H1 (cell line): ENCODE measurements around the gene LBH. TPM values are rescaled to one million over a fixed set of nuclear protein-coding genes. Genes with fewer than 3 reads are reported as not detected.

ENCODE experiments used
- CTCF ChIA-PET: fragments of 300-600 bp; sonication (Branson Sonifier 250); formaldehyde crosslinking; loops from one replicate; lab custom pipeline; 2021; ENCODE audit not compliant: partially characterized antibody; lab: Charles Lee
- POLR2A ChIA-PET: fragments of 300-600 bp; sonication (Branson Sonifier 250); formaldehyde crosslinking; loops from one replicate; lab custom pipeline; 2021; ENCODE audit warnings: inconsistent platforms; ENCODE audit not compliant: partially characterized antibody; lab: Charles Lee
- DNase-seq, 2 experiments: peaks; one replicate each; pipeline versions ENCODE4 v3.0.0 to v3.0.0-alpha.2; 2010 to 2022; ENCODE audit warnings: low spot score in 2 of 2, low read depth in 1 of 2, mixed read lengths in 1 of 2
- FAIRE-seq: peaks from 2 replicates; lab custom pipeline; 2011; peaks lifted over from hg19 to GRCh38; lab: Jason Lieb, UNC
- H2AFZ ChIP-seq: 2 replicates; pipeline ENCODE4 v1.8.1; 2012; ENCODE audit warnings: low read length, inconsistent platforms
- H2AK5ac ChIP-seq: 2 replicates; pipeline ENCODE4 v1.6.1; 2013; ENCODE audit warnings: low read depth, low read length
- H2BK120ac ChIP-seq: replicated peaks from 2 replicates; pipeline ENCODE3; 2013; ENCODE audit warnings: low read depth, low read length, inconsistent platforms
- H2BK12ac ChIP-seq: 2 replicates; pipeline ENCODE4 v1.6.1; 2013; ENCODE audit warnings: low read depth, low read length
- H2BK15ac ChIP-seq: 2 replicates; pipeline ENCODE4 v1.6.1; 2013; ENCODE audit warnings: low read length
- H2BK20ac ChIP-seq: 2 replicates; pipeline ENCODE4 v1.6.1; 2013; ENCODE audit warnings: low read length
- H2BK5ac ChIP-seq: 2 replicates; pipeline ENCODE4 v1.6.1; 2013; ENCODE audit warnings: low read depth, low read length
- H3K14ac ChIP-seq: 2 replicates; pipeline ENCODE4 v1.6.1; 2013; ENCODE audit warnings: inconsistent platforms; ENCODE audit not compliant: insufficient read length
- H3K18ac ChIP-seq: 2 replicates; pipeline ENCODE4 v1.6.1; 2013; ENCODE audit warnings: low read length; ENCODE audit errors: extremely low read depth
- H3K23ac ChIP-seq: 2 replicates; pipeline ENCODE4 v1.6.1; 2013; ENCODE audit warnings: inconsistent platforms; ENCODE audit not compliant: insufficient read length
- H3K23me2 ChIP-seq: 2 replicates; pipeline ENCODE4 v1.6.1; 2013; ENCODE audit warnings: low read depth, low read length
- H3K27ac ChIP-seq: 2 replicates; pipeline ENCODE4 v1.6.1; 2011; ENCODE audit warnings: low read depth, low read length, inconsistent platforms
- H3K27me3 ChIP-seq, 4 experiments: replicated peaks in 1 of 4; 1 replicate in 1 of 4; 2 replicates in 3 of 4; pipeline versions ENCODE4 v1.6.1 to v1.8.1; 2011 to 2013; ENCODE audit warnings: low read length in 3 of 4, mild to moderate bottlenecking in 3 of 4, inconsistent platforms in 2 of 4, mixed read lengths in 2 of 4, moderate library complexity in 1 of 4; ENCODE audit not compliant: control insufficient read depth in 3 of 4, insufficient read depth in 3 of 4; ENCODE audit errors: extremely low read depth in 1 of 4
- H3K36me3 ChIP-seq, 4 experiments: 2 replicates each; pipeline versions ENCODE4 v1.6.1 to v1.8.1; 2011 to 2013; ENCODE audit warnings: mild to moderate bottlenecking in 4 of 4, low read length in 3 of 4, moderate library complexity in 2 of 4, control low read depth in 1 of 4, inconsistent platforms in 1 of 4; ENCODE audit not compliant: insufficient read depth in 4 of 4, control insufficient read depth in 2 of 4
- H3K4ac ChIP-seq: replicated peaks from 2 replicates; pipeline ENCODE3; 2013; ENCODE audit warnings: low read length, low read depth, mixed read lengths, inconsistent platforms; ENCODE audit not compliant: insufficient read length
- H3K4me1 ChIP-seq, 4 experiments: replicated peaks in 1 of 4; 1 replicate in 1 of 4; 2 replicates in 3 of 4; pipeline versions ENCODE4 v1.6.1 to v1.8.1; 2011 to 2013; ENCODE audit warnings: low read length in 3 of 4, inconsistent platforms in 2 of 4, mixed read lengths in 1 of 4; ENCODE audit not compliant: insufficient read depth in 4 of 4, control insufficient read depth in 3 of 4
- H3K4me2 ChIP-seq, 2 experiments: 2 replicates each; pipeline versions ENCODE4 v1.6.1 to v1.8.1; 2011 to 2013; ENCODE audit warnings: low read depth in 2 of 2, low read length in 2 of 2, control low read depth in 1 of 2, inconsistent platforms in 1 of 2, mild to moderate bottlenecking in 1 of 2; ENCODE audit not compliant: insufficient read depth in 1 of 2
- H3K4me3 ChIP-seq, 4 experiments: fragments of 200-600, 300-600 bp in 1 of 4; sonication (generic), shearing (Covaris generic), sonication (Bioruptor Twin) in 1 of 4; 2 replicates each; pipeline versions ENCODE4 v1.5.1 to v1.8.1; 2011 to 2016; ENCODE audit warnings: low read length in 4 of 4, low read depth in 3 of 4, control low read depth in 2 of 4, inconsistent platforms in 2 of 4, mild to moderate bottlenecking in 2 of 4, mixed read lengths in 1 of 4, moderate library complexity in 1 of 4; ENCODE audit not compliant: insufficient read depth in 2 of 4; ENCODE audit errors: extremely low read depth in 1 of 4
- H3K56ac ChIP-seq: replicated peaks from 2 replicates; pipeline ENCODE3; 2013; ENCODE audit warnings: low read depth, mild to moderate bottlenecking, mixed read lengths, low read length, inconsistent platforms; ENCODE audit not compliant: insufficient read length
- H3K79me1 ChIP-seq: 2 replicates; pipeline ENCODE4 v1.6.1; 2013; ENCODE audit warnings: low read depth, low read length, control low read depth
- H3K79me2 ChIP-seq, 2 experiments: 2 replicates each; pipeline versions ENCODE4 v1.6.1 to v1.8.1; 2012 to 2013; ENCODE audit warnings: low read length in 2 of 2, mild to moderate bottlenecking in 2 of 2, inconsistent platforms in 1 of 2; ENCODE audit not compliant: insufficient read depth in 2 of 2, control insufficient read depth in 1 of 2
- H3K9ac ChIP-seq, 4 experiments: replicated peaks in 1 of 4; 1 replicate in 1 of 4; 2 replicates in 3 of 4; pipeline versions ENCODE4 v1.6.1 to v1.8.1; 2011 to 2013; ENCODE audit warnings: low read depth in 3 of 4, low read length in 3 of 4, control low read depth in 2 of 4, mild to moderate bottlenecking in 2 of 4, moderate library complexity in 2 of 4, inconsistent platforms in 1 of 4; ENCODE audit errors: extremely low read depth in 1 of 4
- H3K9me3 ChIP-seq, 2 experiments: 2 replicates each; pipeline versions ENCODE4 v1.6.1 to v1.8.1; 2012 to 2013; ENCODE audit warnings: mild to moderate bottlenecking in 2 of 2, moderate library complexity in 2 of 2, control low read depth in 1 of 2, inconsistent platforms in 1 of 2, low read depth in 1 of 2, low read length in 1 of 2, mixed read lengths in 1 of 2; ENCODE audit not compliant: insufficient read depth in 2 of 2
- H4K20me1 ChIP-seq, 2 experiments: replicated peaks in 1 of 2; 2 replicates each; pipeline versions ENCODE3 to v1.8.1; 2011 to 2013; ENCODE audit warnings: inconsistent platforms in 2 of 2, low read length in 2 of 2, mild to moderate bottlenecking in 1 of 2; ENCODE audit not compliant: insufficient read depth in 2 of 2, control insufficient read depth in 1 of 2
- H4K5ac ChIP-seq: 2 replicates; pipeline ENCODE4 v1.6.1; 2013; ENCODE audit warnings: low read length, low read depth, mixed read lengths, inconsistent platforms; ENCODE audit not compliant: insufficient read length
- H4K8ac ChIP-seq: 2 replicates; pipeline ENCODE4 v1.8.0; 2013; ENCODE audit warnings: mild to moderate bottlenecking, moderate library complexity, low read length, inconsistent platforms; ENCODE audit not compliant: insufficient read depth; ENCODE audit errors: extremely low read depth
- H4K91ac ChIP-seq: replicated peaks from 2 replicates; pipeline ENCODE3; 2013; ENCODE audit warnings: low read length, mixed read lengths, inconsistent platforms; ENCODE audit not compliant: insufficient read length
- ASH2L ChIP-seq: fragments of 200-600, 300-600 bp; sonication (generic); IDR thresholded peaks from one replicate; pipeline ENCODE4 v1.7.1; 2017; ENCODE audit warnings: low read length
- BRCA1 ChIP-seq: IDR thresholded peaks from 2 replicates; pipeline ENCODE4 v1.6.1; 2012; ENCODE audit warnings: low read depth, low read length, improper control_type of control experiment
- CBX5 ChIP-seq: fragments of 300-800, 300-1000 bp; sonication (generic); IDR thresholded peaks from 2 replicates; pipeline ENCODE4 v1.7.1; 2016; ENCODE audit warnings: antibody characterized with exemption, low read length, low read depth
- CHD2 ChIP-seq: IDR thresholded peaks from 2 replicates; pipeline ENCODE4 v1.6.1; 2012; ENCODE audit warnings: low read length, improper control_type of control experiment
- EP300 ChIP-seq, 2 experiments: IDR thresholded peaks; 1 replicate in 1 of 2; 2 replicates in 1 of 2; pipeline ENCODE4 v1.6.1; 2011 to 2012; ENCODE audit warnings: low read depth in 2 of 2, low read length in 2 of 2, mild to moderate bottlenecking in 2 of 2, borderline replicate concordance in 1 of 2, inconsistent platforms in 1 of 2, moderate library complexity in 1 of 2
- HDAC6 ChIP-seq: IDR thresholded peaks from one replicate; pipeline ENCODE4 v1.7.1; 2012; ENCODE audit warnings: low read depth, mild to moderate bottlenecking, inconsistent platforms, low read length, moderate library complexity
- JUND ChIP-seq: IDR thresholded peaks from 2 replicates; pipeline ENCODE4 v1.6.1; 2011; ENCODE audit warnings: mild to moderate bottlenecking, improper control_type of control experiment, low read length
- KDM4A ChIP-seq: IDR thresholded peaks from one replicate; pipeline ENCODE4 v1.7.1; 2012; ENCODE audit warnings: low read depth, mild to moderate bottlenecking, moderate library complexity, low read length, inconsistent platforms; ENCODE audit not compliant: severe bottlenecking
- NANOG ChIP-seq: IDR thresholded peaks from 2 replicates; pipeline ENCODE4 v1.6.1; 2011; ENCODE audit warnings: low read length, low read depth, mild to moderate bottlenecking, inconsistent platforms; ENCODE audit not compliant: insufficient read depth, poor library complexity, severe bottlenecking
- RXRA ChIP-seq: IDR thresholded peaks from 2 replicates; pipeline ENCODE4 v1.6.1; 2011; ENCODE audit warnings: low read depth, mild to moderate bottlenecking, low read length, moderate library complexity; ENCODE audit not compliant: insufficient read depth
- SAP30 ChIP-seq: fragments of 300-600 bp; sonication (generic); IDR thresholded peaks from 2 replicates; pipeline ENCODE4 v1.7.1; 2012; ENCODE audit warnings: low read length, moderate library complexity, mild to moderate bottlenecking, inconsistent platforms; ENCODE audit not compliant: insufficient read depth, insufficient replicate concordance
- SP4 ChIP-seq: IDR thresholded peaks from 2 replicates; pipeline ENCODE4 v1.6.1; 2012; ENCODE audit warnings: low read length, inconsistent platforms
- WGBS, 2 experiments: shearing (Covaris generic) in 1 of 2; methylation state at CpG; one replicate each; pipeline versions ENCODE4 v1.1.6 to v1.1.7; 2013 to 2015; ENCODE audit warnings: low lambda C conversion rate in 2 of 2, mixed read lengths in 2 of 2, inconsistent platforms in 1 of 2, low coverage in 1 of 2, missing lambda C conversion rate in 1 of 2; ENCODE audit not compliant: insufficient replicate concordance in 2 of 2, insufficient coverage in 1 of 2, insufficient read length in 1 of 2; ENCODE audit errors: extremely low coverage in 1 of 2, missing lambda C conversion rate in 1 of 2; 5-methylcytosine and 5-hydroxymethylcytosine counted together
- polyA plus RNA-seq, 7 experiments: library from polyadenylated mRNA; depleted of rRNA in 3 of 7; stranded (reverse) in 5 of 7; unstranded in 2 of 7; fragments of >200 nt in 5 of 7; fragments of 200-250 nt in 2 of 7; gene quantifications; 1 replicate in 5 of 7; 2 replicates in 1 of 7; 4 replicates in 1 of 7; pipeline versions ENCODE4 v1.2.1 to v1.2.3, GENCODE V29; 2011 to 2013; ENCODE audit warnings: missing spikeins in 2 of 7, mixed read lengths in 2 of 7
- total RNA-seq: library from RNA; stranded (reverse); fragmentation: NEBNext Ultra II Directional; extraction: Animal tissue kit (Norgen Biotek cat#: 25700); gene quantifications from 2 replicates; pipeline ENCODE4 v1.2.1, GENCODE V29; 2021

Gene LBH
- total and polyA plus RNA-seq, 2 of the 8 experiments (the other 6 are each of a cell fraction or from before 2014, with no cell fraction given) = 25.7 to 34.5 TPM

GRCh38 chr2:30239986-30240752 lies 8.8 kb downstream of the LBH start:
- Histone ChIP-seq H3K4me3 (no peak overlapping the region), H3K4ac (no peak overlapping the region), H2BK5ac (no peak overlapping the region), H3K79me2 (no peaks in the 10 kb centered on the region), H4K8ac (no peak overlapping the region), H2AK5ac (no peak overlapping the region), H2AFZ (no peak overlapping the region), H2BK15ac (no peak overlapping the region), H3K27ac (no peak overlapping the region), H2BK12ac (no peak overlapping the region), H3K14ac (no peak overlapping the region), H4K20me1 (peaks cover 2% of the 10 kb centered on the region in 2 experiments), H3K79me1 (no peaks in the 10 kb centered on the region), H2BK20ac (no peak overlapping the region), H4K5ac (no peak overlapping the region), H4K91ac (no peak overlapping the region), H3K23ac (no peak overlapping the region), H3K56ac (no peak overlapping the region), H3K36me3 (peaks cover 0 to 3% (median under 1%) of the 10 kb centered on the region in 4 experiments; a peak in 1 of 8 replicates), H3K9me3 (no peaks in the 10 kb centered on the region), H3K18ac (no peak overlapping the region), H3K27me3 (no peaks in the 10 kb centered on the region), H3K4me2 (no peak overlapping the region), H3K9ac (no peak overlapping the region), H3K23me2 (no peaks in the 10 kb centered on the region), H2BK120ac (no peak overlapping the region), H3K4me1 (no peaks in the 10 kb centered on the region)
- ChIA-PET CTCF (interaction anchor here (0.7 to 5.4 kb wide), 30 partner anchors 8 to 470 kb away, joined by 3 to 74 read pairs (median 4); partner anchors contain the start of gene LBH), POLR2A (interaction anchor here (0.6 to 2.1 kb wide), 2 partner anchors 8 to 714 kb away, joined by 3 to 8 read pairs; no protein-coding TSS in a partner anchor)
- FAIRE-seq = no peak
- DNase-seq = no peak
- WGBS, 2 experiments = 81% methylated on average over 12 of the region's 12 CpGs; no CpG with 5 or more reads in 1 of the 2 experiments
- no peak for TF ChIP-seq NANOG
- TF ChIP-seq CHD2 = no peak
- TF ChIP-seq SP4 = no peak
- no peak for TF ChIP-seq JUND
- no peak for TF ChIP-seq KDM4A
- TF ChIP-seq SAP30 = no peak
- no peak for TF ChIP-seq HDAC6
- no peak for TF ChIP-seq BRCA1
- TF ChIP-seq CBX5 = no peak
- no peak for TF ChIP-seq ASH2L
- no peak for TF ChIP-seq RXRA
- no peak for TF ChIP-seq EP300 (IDR thresholded peaks at IDR 0.05; ENCODE audit: borderline replicate concordance in 1 of 2, low read depth in 2 of 2, low read length in 2 of 2)
